Glomerular visceral epithelial cell (primary cell): ENCODE measurements around the gene PIP5K1A.
A peak's percentile ranks its signal among the peaks of the same experiment; 100 is the strongest.
"Not testable (repeated sequence)": the region's sequence is repeated elsewhere in the genome, so short reads cannot be mapped to it uniquely, and the experiment has no call there.

Source experiments
- DNase-seq: peaks from one replicate; pipeline ENCODE4 v3.0.0-alpha.2; 2016; ENCODE audit errors: extremely low spot score

Gene PIP5K1A

GRCh38 chr1:151198254-151199127 is at the start of gene PIP5K1A:
Gene PIP5K1A (plus strand): TSS chr1:151198552. CDS start chr1:151198997, 445 bp downstream.
- DNase-seq, result peak; percentile 99

- DNase-seq, result no peak
These were observed 41.9 kb upstream of the PIP5K1A start, which contains the start of gene TNFAIP8L2 for GRCh38 chr1:151156515-151156819. Gene TNFAIP8L2 (plus strand): TSS chr1:151156649. CDS start chr1:151158698, 2,049 bp downstream.

GRCh38 chr1:151157067-151157531 is 41.3 kb upstream of the PIP5K1A start:
- DNase-seq, result no peak

- DNase-seq, result no peak
These were observed 40.0 kb upstream of the PIP5K1A start for GRCh38 chr1:151158326-151158725.

- no peak for DNase-seq
These were observed 39.6 kb upstream of the PIP5K1A start for GRCh38 chr1:151158751-151159251.

- DNase-seq, result no peak
These were observed 39.0 kb upstream of the PIP5K1A start for GRCh38 chr1:151159373-151159772.

GRCh38 chr1:151164732-151165280 is 33.5 kb upstream of the PIP5K1A start:
- no peak for DNase-seq

- peak; percentile 49 for DNase-seq
These were observed 33.0 kb upstream of the PIP5K1A start for GRCh38 chr1:151165281-151165737.

GRCh38 chr1:151165738-151166504 is 32.4 kb upstream of the PIP5K1A start, which contains the start of the genes LYSMD1 and SCNM1:
Gene LYSMD1 (minus strand): TSS chr1:151165902. CDS start chr1:151165258, 644 bp downstream.
Gene SCNM1 (plus strand): TSS chr1:151166144. CDS start chr1:151166153, 9 bp downstream.
- peak; percentile 99 for DNase-seq

GRCh38 chr1:151166505-151166956 is 31.8 kb upstream of the PIP5K1A start:
- peak; percentile 71 for DNase-seq

GRCh38 chr1:151167116-151167515 is 31.2 kb upstream of the PIP5K1A start:
- DNase-seq, result no peak

GRCh38 chr1:151171190-151171589 is 27.2 kb upstream of the PIP5K1A start:
- DNase-seq, result no peak

- no peak for DNase-seq
These were observed 23.2 kb upstream of the PIP5K1A start for GRCh38 chr1:151175041-151175741.

- no peak for DNase-seq
These were observed 22.5 kb upstream of the PIP5K1A start, which contains the start of gene TMOD4 for GRCh38 chr1:151175863-151176262. Gene TMOD4 (minus strand): TSS chr1:151175981. CDS start chr1:151174875, 1,106 bp downstream.

- DNase-seq, result no peak
These were observed 21.8 kb upstream of the PIP5K1A start for GRCh38 chr1:151176514-151177045.

GRCh38 chr1:151184211-151184610 is 14.1 kb upstream of the PIP5K1A start:
- no peak for DNase-seq

GRCh38 chr1:151187205-151187604 is 11.1 kb upstream of the PIP5K1A start:
- DNase-seq, result no peak

GRCh38 chr1:151188667-151189066 is 9.7 kb upstream of the PIP5K1A start:
- not testable (repeated sequence) for DNase-seq

- peak; percentile 88 for DNase-seq
These were observed 8.5 kb upstream of the PIP5K1A start, which contains the start of gene VPS72 for GRCh38 chr1:151189637-151190445. Gene VPS72 (minus strand): TSS chr1:151190197. CDS start chr1:151190121, 76 bp downstream.

- no peak for DNase-seq
These were observed 6.3 kb upstream of the PIP5K1A start for GRCh38 chr1:151192047-151192446.
